ENCODE results near the gene CSTF3.
A peak's percentile ranks its signal among the peaks of the same experiment; 100 is the strongest.
"Not testable (repeated sequence)": the region's sequence is repeated elsewhere in the genome, so short reads cannot be mapped to it uniquely, and the experiment has no call there.

Gene CSTF3

GRCh38 chr11:33161120-33162005 lies at the start of gene CSTF3:
CSTF3 (minus strand) TSS chr11:33161480; CDS start chr11:33161325, 155 bp downstream.
- peak; percentile 90 to 97 for DNase-seq (ENCODE audit: extremely low read depth in 1 of 2, low read depth in 1 of 2)

GRCh38 chr11:33208150-33208549 lies 46.9 kb upstream of the CSTF3 start:
- no peak for DNase-seq (ENCODE audit: extremely low read depth in 1 of 2, low read depth in 1 of 2)

- DNase-seq (ENCODE audit: extremely low read depth in 1 of 2, low read depth in 1 of 2), result no peak
Observed at GRCh38 chr11:33207408-33207985, 46.2 kb upstream of the CSTF3 start.

GRCh38 chr11:33197915-33198727 lies 36.8 kb upstream of the CSTF3 start:
- DNase-seq (ENCODE audit: extremely low read depth in 1 of 2, low read depth in 1 of 2), result no peak

- no peak for DNase-seq (ENCODE audit: extremely low read depth in 1 of 2, low read depth in 1 of 2)
Observed at GRCh38 chr11:33195462-33196173, 34.3 kb upstream of the CSTF3 start.

- DNase-seq (ENCODE audit: extremely low read depth in 1 of 2, low read depth in 1 of 2), result no peak
Observed at GRCh38 chr11:33194455-33194854, 33.2 kb upstream of the CSTF3 start.

- no peak for DNase-seq (ENCODE audit: extremely low read depth in 1 of 2, low read depth in 1 of 2)
Observed at GRCh38 chr11:33191467-33191866, 30.2 kb upstream of the CSTF3 start.

GRCh38 chr11:33187998-33188722 lies 26.9 kb upstream of the CSTF3 start:
- no peak for DNase-seq (ENCODE audit: extremely low read depth in 1 of 2, low read depth in 1 of 2)

- no peak for DNase-seq (ENCODE audit: extremely low read depth in 1 of 2, low read depth in 1 of 2)
Observed at GRCh38 chr11:33185756-33186155, 24.5 kb upstream of the CSTF3 start.

GRCh38 chr11:33182246-33182878 lies 21.1 kb upstream of the CSTF3 start:
- no peak for DNase-seq (ENCODE audit: extremely low read depth in 1 of 2, low read depth in 1 of 2)

GRCh38 chr11:33179348-33179803 lies 18.1 kb upstream of the CSTF3 start:
- no peak for DNase-seq (ENCODE audit: extremely low read depth in 1 of 2, low read depth in 1 of 2)

GRCh38 chr11:33178443-33179180 lies 17.3 kb upstream of the CSTF3 start:
- DNase-seq (ENCODE audit: extremely low read depth in 1 of 2, low read depth in 1 of 2), result no peak

- DNase-seq (ENCODE audit: extremely low read depth in 1 of 2, low read depth in 1 of 2), result no peak
Observed at GRCh38 chr11:33177676-33178336, 16.5 kb upstream of the CSTF3 start.

- not testable (repeated sequence) for DNase-seq (ENCODE audit: extremely low read depth in 1 of 2, low read depth in 1 of 2)
Observed at GRCh38 chr11:33176760-33177159, 15.5 kb upstream of the CSTF3 start.

- no peak for DNase-seq (ENCODE audit: extremely low read depth in 1 of 2, low read depth in 1 of 2)
Observed at GRCh38 chr11:33172996-33173395, 11.7 kb upstream of the CSTF3 start.

GRCh38 chr11:33172345-33172744 lies 11.1 kb upstream of the CSTF3 start:
- DNase-seq (ENCODE audit: extremely low read depth in 1 of 2, low read depth in 1 of 2), result no peak

GRCh38 chr11:33171251-33171650 lies 10.0 kb upstream of the CSTF3 start:
- no peak for DNase-seq (ENCODE audit: extremely low read depth in 1 of 2, low read depth in 1 of 2)

GRCh38 chr11:33168709-33169200 lies 7.5 kb upstream of the CSTF3 start:
- no peak for DNase-seq (ENCODE audit: extremely low read depth in 1 of 2, low read depth in 1 of 2)
